SK-N-SH (cell line): ENCODE data around the gene SPRED1. TPM values are rescaled to one million over a fixed set of nuclear protein-coding genes. Genes with fewer than 3 reads are reported as not detected.

Source experiments
- CTCF ChIA-PET: fragments of 300-600, 350-600 bp; formaldehyde crosslinking; extraction: SDS; loops from one replicate; lab custom pipeline; 2021; lab: Yijun Ruan, JAX
- POLR2A ChIA-PET: fragments of 350-600 bp; sonication (Branson Sonifier 250); formaldehyde crosslinking; extraction: SDS; loops from one replicate; lab custom pipeline; 2020; ENCODE audit warnings: antibody characterized with exemption, inconsistent platforms; lab: Yijun Ruan, JAX
- DNase-seq: peaks from one replicate; pipeline ENCODE4 v3.0.0; 2012
- H2AFZ ChIP-seq: fragments of 200-600 bp; sonication (generic); 2 replicates; pipeline ENCODE4 v1.8.1; 2016; ENCODE audit warnings: antibody characterized with exemption, mild to moderate bottlenecking, low read depth
- H3F3A ChIP-seq: fragments of 200-600 bp; sonication (generic); replicated peaks from 2 replicates; pipeline ENCODE3; 2016; ENCODE audit warnings: antibody characterized with exemption, mild to moderate bottlenecking; ENCODE audit not compliant: insufficient read depth
- H3K27ac ChIP-seq, 2 experiments: fragments of 200-500 bp in 1 of 2; fragments of 200-600 bp in 1 of 2; sonication (Bioruptor generic) in 1 of 2; sonication (generic), shearing (Covaris generic) in 1 of 2; 2 replicates each; pipeline versions ENCODE4 v1.5.1 to v1.6.1; 2014 to 2016; ENCODE audit warnings: low read depth in 2 of 2, inconsistent platforms in 1 of 2, low read length in 1 of 2, mild to moderate bottlenecking in 1 of 2, mixed read lengths in 1 of 2
- H3K27me3 ChIP-seq: fragments of 200-600 bp; sonication (generic), shearing (Covaris generic); 2 replicates; pipeline ENCODE4 v1.6.1; 2016; ENCODE audit warnings: mixed run types; ENCODE audit not compliant: insufficient read depth
- H3K36me3 ChIP-seq, 2 experiments: fragments of 200-500 bp in 1 of 2; fragments of 200-600 bp in 1 of 2; sonication (Bioruptor generic) in 1 of 2; sonication (generic) in 1 of 2; replicated peaks in 1 of 2; 2 replicates each; pipeline versions ENCODE3 to v1.5.1; 2014 to 2016; ENCODE audit warnings: low read length in 1 of 2, mild to moderate bottlenecking in 1 of 2; ENCODE audit not compliant: insufficient read depth in 2 of 2, control insufficient read depth in 1 of 2
- H3K4me1 ChIP-seq, 2 experiments: fragments of 200-500 bp in 1 of 2; fragments of 200-600 bp in 1 of 2; sonication (Bioruptor generic) in 1 of 2; sonication (generic), shearing (Covaris generic) in 1 of 2; 2 replicates each; pipeline versions ENCODE4 v1.5.1 to v1.6.1; 2014 to 2016; ENCODE audit warnings: low read depth in 1 of 2, low read length in 1 of 2, mixed run types in 1 of 2; ENCODE audit not compliant: insufficient read depth in 2 of 2, control insufficient read depth in 1 of 2
- H3K4me2 ChIP-seq: fragments of 200-600 bp; sonication (generic), shearing (Covaris generic); 2 replicates; pipeline ENCODE4 v1.6.1; 2017; ENCODE audit warnings: mixed run types
- H3K4me3 ChIP-seq, 2 experiments: fragments of 200-500 bp in 1 of 2; fragments of 200-600 bp in 1 of 2; sonication (Bioruptor generic) in 1 of 2; sonication (generic), shearing (Covaris generic) in 1 of 2; 2 replicates each; pipeline versions ENCODE4 v1.5.1 to v1.8.1; 2014 to 2016; ENCODE audit warnings: low read depth in 2 of 2, inconsistent platforms in 1 of 2, low read length in 1 of 2, mild to moderate bottlenecking in 1 of 2, mixed read lengths in 1 of 2, moderate library complexity in 1 of 2
- H3K79me2 ChIP-seq: fragments of 200-600 bp; sonication (generic); 2 replicates; pipeline ENCODE4 v1.8.1; 2017; ENCODE audit warnings: mild to moderate bottlenecking; ENCODE audit not compliant: insufficient read depth
- H3K9ac ChIP-seq: fragments of 200-600 bp; sonication (generic); 2 replicates; pipeline ENCODE4 v1.6.1; 2017; ENCODE audit warnings: mixed run types
- H3K9me2 ChIP-seq: fragments of 200-600 bp; sonication (generic); 2 replicates; pipeline ENCODE4 v1.6.1; 2017; ENCODE audit warnings: mixed run types
- H3K9me3 ChIP-seq: fragments of 200-600 bp; sonication (generic); 2 replicates; pipeline ENCODE4 v1.6.1; 2017; ENCODE audit warnings: mixed run types, mild to moderate bottlenecking, moderate library complexity
- H4K20me1 ChIP-seq: fragments of 200-600 bp; sonication (generic); 2 replicates; pipeline ENCODE4 v1.6.1; 2017; ENCODE audit warnings: mild to moderate bottlenecking, mixed run types; ENCODE audit not compliant: insufficient read depth
- CHD2 ChIP-seq: fragments of 150-350 bp; IDR thresholded peaks from 2 replicates; pipeline ENCODE4 v1.6.1; 2018; ENCODE audit warnings: low read length; ENCODE audit not compliant: partially characterized antibody
- CTCF ChIP-seq: fragments of 200-600 bp; sonication (generic); IDR thresholded peaks from 2 replicates; pipeline ENCODE4 v1.6.1; 2017; ENCODE audit warnings: antibody characterized with exemption, mild to moderate bottlenecking, moderate library complexity
- GABPA ChIP-seq: IDR thresholded peaks from 2 replicates; pipeline ENCODE4 v1.4.0; 2012; ENCODE audit warnings: low read depth, mild to moderate bottlenecking
- MEF2A ChIP-seq: IDR thresholded peaks from 2 replicates; pipeline ENCODE4 v1.4.0; 2012; ENCODE audit warnings: low read depth, borderline replicate concordance
- MXI1 ChIP-seq: IDR thresholded peaks from 2 replicates; pipeline ENCODE4 v1.6.1; 2012; ENCODE audit warnings: mild to moderate bottlenecking, low read depth, low read length, improper control_type of control experiment
- NFIC ChIP-seq: IDR thresholded peaks from 2 replicates; pipeline ENCODE4 v1.4.0; 2012; ENCODE audit warnings: borderline replicate concordance
- PBX3 ChIP-seq: IDR thresholded peaks from 2 replicates; pipeline ENCODE4; 2012
- RAD21 ChIP-seq: IDR thresholded peaks from 2 replicates; pipeline ENCODE4 v1.6.1; 2012; ENCODE audit warnings: mild to moderate bottlenecking, low read length
- REST ChIP-seq: IDR thresholded peaks from 2 replicates; pipeline ENCODE4 v1.6.1; 2012; ENCODE audit warnings: mild to moderate bottlenecking, low read depth, low read length, moderate library complexity
- RFX5 ChIP-seq: IDR thresholded peaks from 2 replicates; pipeline ENCODE4 v1.6.1; 2012; ENCODE audit warnings: mild to moderate bottlenecking, improper control_type of control experiment, low read length
- TAF1 ChIP-seq: IDR thresholded peaks from 2 replicates; pipeline ENCODE4 v1.6.1; 2012; ENCODE audit warnings: low read depth, mild to moderate bottlenecking, low read length, moderate library complexity, borderline replicate concordance
- TCF12 ChIP-seq: IDR thresholded peaks from 2 replicates; pipeline ENCODE4 v1.4.0; 2012
- TEAD4 ChIP-seq: IDR thresholded peaks from 2 replicates; pipeline ENCODE4 v1.4.0; 2012; ENCODE audit warnings: mild to moderate bottlenecking, borderline replicate concordance; ENCODE audit not compliant: insufficient read depth
- YY1 ChIP-seq: IDR thresholded peaks from 2 replicates; pipeline ENCODE4 v1.4.0; 2012; ENCODE audit warnings: low read depth, mild to moderate bottlenecking
- WGBS: methylation state at CpG from one replicate; pipeline ENCODE4 v1.1.6; 2017; ENCODE audit warnings: low lambda C conversion rate; 5-methylcytosine and 5-hydroxymethylcytosine counted together
- polyA plus RNA-seq, 3 experiments: library from polyadenylated mRNA; depleted of rRNA; stranded (reverse); fragments of >200 nt; gene quantifications; 2 replicates each; pipeline ENCODE4 v1.2.3, GENCODE V29; 2012

SPRED1 gene
- polyA plus RNA-seq, 1 of the 3 experiments (the other 2 are of a cell fraction): 4.4 TPM

- DNase-seq: no peak
These were observed 35.9 kb upstream of the SPRED1 start for GRCh38 chr15:38216763-38217162.

GRCh38 chr15:38217191-38217595 is 35.4 kb upstream of the SPRED1 start:
- H3K4me2 ChIP-seq: no peak overlapping the region
- TF ChIP-seq YY1 (no peak), TCF12 (no peak), PBX3 (peak; percentile 55)
- no peaks in the 10 kb centered on the region for H3K79me2 ChIP-seq
- H3K9me2 ChIP-seq: no peaks in the 10 kb centered on the region
- no peaks in the 10 kb centered on the region for H3F3A ChIP-seq
- no peak overlapping the region for H2AFZ ChIP-seq
- ChIA-PET POLR2A (no interaction called here), CTCF (interaction anchor here (0.9 to 2.2 kb wide), 3 partner anchors 10 to 172 kb away, joined by 3 to 6 read pairs (median 4); no protein-coding TSS in a partner anchor)
- H3K9me3 ChIP-seq: no peaks in the 10 kb centered on the region
- peaks cover 0 to 4% of the 10 kb centered on the region in 2 experiments; a peak in 2 of 4 replicates for H3K4me1 ChIP-seq
- no peaks in the 10 kb centered on the region for H3K27me3 ChIP-seq
- no peak for DNase-seq
- H4K20me1 ChIP-seq: no peaks in the 10 kb centered on the region
- no peaks in the 10 kb centered on the region for H3K36me3 ChIP-seq
- H3K9ac ChIP-seq: no peak overlapping the region
- no peak overlapping the region for H3K27ac ChIP-seq
- 97% methylated on average over 3 of the region's 3 CpGs for WGBS
- no peak overlapping the region for H3K4me3 ChIP-seq

More at GRCh38 chr15:38216763-38217162, 35.9 kb upstream of the SPRED1 start:
- H3K9me2 ChIP-seq: no peaks in the 10 kb centered on the region
- WGBS: 97% methylated on average over 4 of the region's 4 CpGs
- ChIA-PET CTCF (no interaction called here), POLR2A (no interaction called here)
- H3K36me3 ChIP-seq: no peaks in the 10 kb centered on the region
- H3K27me3 ChIP-seq: no peaks in the 10 kb centered on the region
- no peak overlapping the region for H3K4me3 ChIP-seq
- H4K20me1 ChIP-seq: no peaks in the 10 kb centered on the region
- no peaks in the 10 kb centered on the region for H3K79me2 ChIP-seq
- no peaks in the 10 kb centered on the region for H3K9me3 ChIP-seq
- no peak overlapping the region for H2AFZ ChIP-seq
- no peak overlapping the region for H3K9ac ChIP-seq
- H3K27ac ChIP-seq: no peak overlapping the region
- no peak for TF ChIP-seq CHD2
- TF ChIP-seq TEAD4: no peak
- no peak for TF ChIP-seq GABPA
- no peak for TF ChIP-seq RFX5
- no peak for TF ChIP-seq NFIC
- no peak for TF ChIP-seq MXI1
- TF ChIP-seq TCF12: no peak
- H3F3A ChIP-seq: no peaks in the 10 kb centered on the region
- H3K4me2 ChIP-seq: no peak overlapping the region
- H3K4me1 ChIP-seq: peaks cover 0 to 4% of the 10 kb centered on the region in 2 experiments; a peak in 2 of 4 replicates

- H3K4me3 ChIP-seq: no peak overlapping the region
- no peaks in the 10 kb centered on the region for H3K79me2 ChIP-seq
- POLR2A ChIA-PET: no interaction called here
- H3K4me2 ChIP-seq: no peak overlapping the region
- no peaks in the 10 kb centered on the region for H3K36me3 ChIP-seq
- no peak overlapping the region for H3K9ac ChIP-seq
- H3K4me1 ChIP-seq: peaks cover 0 to 4% of the 10 kb centered on the region in 2 experiments; a peak in 2 of 4 replicates
- H3K9me2 ChIP-seq: no peaks in the 10 kb centered on the region
- H3F3A ChIP-seq: no peaks in the 10 kb centered on the region
- DNase-seq: no peak
- H3K9me3 ChIP-seq: no peaks in the 10 kb centered on the region
- H3K27me3 ChIP-seq: no peaks in the 10 kb centered on the region
- CTCF ChIA-PET: interaction anchor here (0.9 to 2.2 kb wide), 4 partner anchors 9 to 171 kb away, joined by 3 to 6 read pairs (median 4); no protein-coding TSS in a partner anchor
- WGBS: 85% methylated on average over 3 of the region's 3 CpGs
- H3K27ac ChIP-seq: no peak overlapping the region
- no peak overlapping the region for H2AFZ ChIP-seq
- H4K20me1 ChIP-seq: no peaks in the 10 kb centered on the region
- no peak for TF ChIP-seq REST
- TF ChIP-seq RFX5: no peak
- no peak for TF ChIP-seq MEF2A
- no peak for TF ChIP-seq CTCF
- TF ChIP-seq TAF1: no peak
- no peak for TF ChIP-seq RAD21
- no peak for TF ChIP-seq NFIC
- TF ChIP-seq TEAD4: no peak
- no peak for TF ChIP-seq YY1
These were observed 34.6 kb upstream of the SPRED1 start for GRCh38 chr15:38217788-38218609.
